GM12878 (cell line): ENCODE results near the gene CD1B. TPM values are rescaled to one million over a fixed set of nuclear protein-coding genes. Genes with fewer than 3 reads are reported as not detected.

Experiments used
- ATAC-seq: fragments of 200-7000 bp; cut with Tn5 transposase; 3 replicates; pipeline ENCODE4 v1.9.1; 2020; ENCODE audit warnings: mild to moderate bottlenecking, moderate library complexity
- BruUV-seq: library from RNA; stranded (reverse); fragments of 400-500 nt; replicated peaks from 2 replicates; lab custom pipeline; 2021; lab: Mats Ljungman, UMichigan
- CTCF ChIA-PET: fragments of 300-600 bp; sonication (Branson Sonifier 250); formaldehyde crosslinking; extraction: SDS; loops from one replicate; lab custom pipeline; 2021; ENCODE audit warnings: inconsistent platforms; lab: Yijun Ruan, JAX
- POLR2A ChIA-PET: fragments of 350-600 bp; formaldehyde crosslinking; extraction: SDS; loops from one replicate; lab custom pipeline; 2021; ENCODE audit warnings: inconsistent platforms; lab: Charles Lee
- RAD21 ChIA-PET: fragments of 300-600 bp; sonication (Branson Sonifier 250); formaldehyde crosslinking; loops from one replicate; lab custom pipeline; 2023; ENCODE audit warnings: antibody characterized with exemption; ENCODE audit not compliant: unreplicated experiment; lab: Charles Lee
- SMC1A ChIA-PET: fragments of 300-600 bp; sonication (Branson Sonifier 250); formaldehyde crosslinking; loops from one replicate; lab custom pipeline; 2023; ENCODE audit not compliant: unreplicated experiment, uncharacterized antibody; lab: Charles Lee
- DNase-seq: peaks from one replicate; pipeline ENCODE4 v3.0.0-alpha.2; 2011; ENCODE audit warnings: low read depth, low spot score
- FAIRE-seq: peaks from 3 replicates; lab custom pipeline; 2011; peaks lifted over from hg19 to GRCh38; lab: Jason Lieb, UNC
- H2AFZ ChIP-seq: 2 replicates; pipeline ENCODE4 v1.6.0; 2011; ENCODE audit warnings: low read depth, low read length, control low read depth; ENCODE audit not compliant: control insufficient read depth
- H3K27ac ChIP-seq: 2 replicates; pipeline ENCODE4 v1.5.1; 2011; ENCODE audit warnings: control low read depth; ENCODE audit not compliant: control insufficient read depth, insufficient read depth
- H3K27me3 ChIP-seq, 2 experiments: replicated peaks in 1 of 2; 2 replicates each; pipeline versions ENCODE4 v1.6.0 to v1.6.1; 2011; ENCODE audit warnings: low read length in 1 of 2; ENCODE audit not compliant: control insufficient read depth in 2 of 2, insufficient read depth in 2 of 2
- H3K36me3 ChIP-seq, 2 experiments: 2 replicates each; pipeline ENCODE4 v1.5.1; 2011; ENCODE audit warnings: low read length in 1 of 2; ENCODE audit not compliant: control insufficient read depth in 2 of 2, insufficient read depth in 2 of 2
- H3K4me1 ChIP-seq: 2 replicates; pipeline ENCODE4 v1.6.1; 2011; ENCODE audit warnings: mild to moderate bottlenecking, low read length, moderate library complexity, mixed read lengths; ENCODE audit not compliant: control insufficient read depth, insufficient read depth
- H3K4me2 ChIP-seq: 2 replicates; pipeline ENCODE4 v1.6.0; 2011; ENCODE audit warnings: control low read depth; ENCODE audit not compliant: control insufficient read depth, insufficient read depth
- H3K4me3 ChIP-seq: fragments of 200-600 bp; sonication (generic); 2 replicates; pipeline ENCODE4 v1.5.1; 2016
- H3K79me2 ChIP-seq: 2 replicates; pipeline ENCODE4 v1.6.0; 2011; ENCODE audit warnings: low read length; ENCODE audit not compliant: control insufficient read depth, insufficient read depth
- H3K9ac ChIP-seq: 2 replicates; pipeline ENCODE4 v1.8.0; 2011; ENCODE audit warnings: low read length, control low read depth, mixed read lengths; ENCODE audit not compliant: control insufficient read depth, insufficient read depth
- H3K9me3 ChIP-seq: replicated peaks from 3 replicates; pipeline ENCODE4 v1.5.1; 2011; ENCODE audit warnings: mild to moderate bottlenecking, low read length; ENCODE audit not compliant: control insufficient read depth, insufficient read depth
- H4K20me1 ChIP-seq: 2 replicates; pipeline ENCODE4 v1.6.0; 2011; ENCODE audit not compliant: control insufficient read depth, insufficient read depth
- ATF2 ChIP-seq: IDR thresholded peaks from 2 replicates; pipeline ENCODE4 v1.6.1; 2012; ENCODE audit warnings: low read length, inconsistent platforms
- ATF7 ChIP-seq: fragments of 450-650 bp; IDR thresholded peaks from 2 replicates; pipeline ENCODE4 v1.6.1; 2016; ENCODE audit warnings: low read depth, mild to moderate bottlenecking
- CHD2 ChIP-seq: IDR thresholded peaks from 2 replicates; pipeline ENCODE4 v1.6.1; 2011; ENCODE audit warnings: low read depth, low read length, improper control_type of control experiment, borderline replicate concordance
- EED ChIP-seq: sonication (generic); IDR thresholded peaks from 2 replicates; pipeline ENCODE4 v1.6.1; 2016; ENCODE audit warnings: antibody characterized with exemption, low read depth
- ETV6 ChIP-seq, 2 experiments: fragments of 450-650 bp in 1 of 2; IDR thresholded peaks in 1 of 2; conservative IDR thresholded peaks in 1 of 2; 2 replicates each; pipeline ENCODE4 v1.6.1; 2014; ENCODE audit warnings: antibody characterized with exemption in 1 of 2, borderline replicate concordance in 1 of 2, low read depth in 1 of 2, mild to moderate bottlenecking in 1 of 2, moderate library complexity in 1 of 2
- FOXM1 ChIP-seq: IDR thresholded peaks from 2 replicates; pipeline ENCODE4 v1.6.1; 2012; ENCODE audit warnings: low read depth, mild to moderate bottlenecking, inconsistent platforms, low read length, moderate library complexity
- IKZF1 ChIP-seq: fragments of 450-650 bp; conservative IDR thresholded peaks from 2 replicates; pipeline ENCODE4 v1.6.1; 2017; ENCODE audit warnings: antibody characterized with exemption, mild to moderate bottlenecking
- IKZF2 ChIP-seq, 2 experiments: fragments of 450-650 bp; IDR thresholded peaks; 2 replicates each; pipeline ENCODE4 v1.6.1; 2017; ENCODE audit warnings: mild to moderate bottlenecking in 2 of 2, moderate library complexity in 2 of 2
- MEF2A ChIP-seq: IDR thresholded peaks from 2 replicates; pipeline ENCODE4 v1.6.1; 2011; ENCODE audit warnings: low read depth, mild to moderate bottlenecking, low read length, moderate library complexity; ENCODE audit not compliant: insufficient read depth
- MTA2 ChIP-seq: fragments of 450-650 bp; IDR thresholded peaks from 2 replicates; pipeline ENCODE4 v1.6.1; 2016; ENCODE audit warnings: low read depth, mild to moderate bottlenecking, moderate library complexity
- NBN ChIP-seq: fragments of 450-650 bp; IDR thresholded peaks from 2 replicates; pipeline ENCODE4 v1.6.1; 2016
- RUNX3 ChIP-seq: IDR thresholded peaks from 2 replicates; pipeline ENCODE4 v1.6.1; 2012; ENCODE audit warnings: low read length, inconsistent platforms
- SIN3A ChIP-seq: IDR thresholded peaks from 2 replicates; pipeline ENCODE4 v1.6.1; 2012; ENCODE audit warnings: low read depth, low read length, improper control_type of control experiment
- SIX5 ChIP-seq: IDR thresholded peaks from 2 replicates; pipeline ENCODE4 v1.6.1; 2011; ENCODE audit warnings: mild to moderate bottlenecking, low read depth, low read length, moderate library complexity; ENCODE audit not compliant: severe bottlenecking
- SP1 ChIP-seq: IDR thresholded peaks from one replicate; pipeline ENCODE4 v1.6.1; 2011; ENCODE audit warnings: low read depth, low read length
- ZBTB4 ChIP-seq: fragments of 450-650 bp; formaldehyde crosslinking; IDR thresholded peaks from 2 replicates; pipeline ENCODE4 v1.4.0; 2022; ENCODE audit warnings: mild to moderate bottlenecking, moderate library complexity
- ZNF24 ChIP-seq: fragments of 450-650 bp; IDR thresholded peaks from 2 replicates; pipeline ENCODE4 v1.6.1; 2017; ENCODE audit warnings: antibody characterized with exemption, mild to moderate bottlenecking
- whole genome bisulfite sequencing: methylation state at CpG from one replicate; pipeline ENCODE4 v1.1.6; 2016; ENCODE audit warnings: low lambda C conversion rate; ENCODE audit not compliant: insufficient replicate concordance, insufficient coverage; ENCODE audit errors: missing lambda C conversion rate; 5-methylcytosine and 5-hydroxymethylcytosine counted together
- in situ Hi-C: fragments of 300-500 bp; cut with MboI; formaldehyde crosslinking; loops from 9 replicates; pipeline ENCODE4 v1.14.3; 2018; ENCODE audit warnings: mixed read lengths
- intact Hi-C: fragments of 100-400 bp; cut with micrococcal nuclease; formaldehyde crosslinking; loops from one replicate; pipeline ENCODE4 v1.14.2; 2022; ENCODE audit not compliant: unreplicated experiment
- polyA plus RNA-seq, 11 experiments: library from polyadenylated mRNA; depleted of rRNA in 4 of 11; unstranded in 6 of 11; stranded (reverse) in 5 of 11; fragments of >200 nt; fragmentation: Nextera tagmentation in 4 of 11; fragmentation: Illumina TruSeq in 1 of 11; extraction: Ambion mirVana in 4 of 11; extraction: Trizol in 1 of 11; gene quantifications; 1 replicate in 1 of 11; 2 replicates in 10 of 11; pipeline versions ENCODE4 v1.2.1 to v1.2.3, GENCODE V29; 2011 to 2016; ENCODE audit warnings: inconsistent platforms in 2 of 11, missing spikeins in 2 of 11, low read depth in 1 of 11
- total RNA-seq, 4 experiments: library from RNA; depleted of rRNA in 3 of 4; stranded (reverse); fragments of >200 nt in 3 of 4; fragmentation: Illumina TruSeq in 1 of 4; extraction: Trizol in 1 of 4; gene quantifications; 2 replicates each; pipeline versions ENCODE4 v1.2.1 to v1.2.3, GENCODE V29; 2013 to 2021

The CD1B gene
- total and polyA plus RNA-seq, 10 of the 15 experiments (the other 5 are each of a cell fraction or from before 2014, with no cell fraction given) = not detected

GRCh38 chr1:158289811-158290210 lies 41.5 kb downstream of the CD1B start, which contains the start of gene CD1C (continued):
- no peak; the same call in 1 of the 2 replicates for TF ChIP-seq IKZF1
- TF ChIP-seq SP1 = no peak

DNA sequence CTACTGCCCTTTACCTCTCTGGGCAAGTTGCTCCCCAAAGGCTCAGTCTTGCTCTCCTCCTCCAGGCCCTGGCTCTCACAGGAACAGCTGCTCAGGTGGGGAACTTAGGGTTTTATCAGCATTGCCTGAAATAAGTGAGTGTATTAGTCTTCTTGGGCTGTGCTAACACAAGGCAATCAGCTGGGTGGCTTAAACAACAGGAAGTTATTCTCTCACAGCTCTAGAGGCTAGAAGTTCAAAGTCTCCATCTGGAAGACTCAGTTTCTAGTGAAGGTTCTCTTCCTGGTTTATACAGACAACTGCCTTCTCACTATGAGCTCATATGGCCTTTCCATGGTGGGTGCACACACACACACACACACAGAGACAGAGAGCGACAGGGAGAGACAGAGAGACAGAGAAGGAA lies 44.4 kb downstream of the CD1B start:
- intact Hi-C loops (loop anchor here (5.0 kb wide), 1 partner anchor 85 kb away; no protein-coding TSS in a partner anchor), in situ Hi-C loops (loop anchor here (10.0 kb wide), 2 partner anchors 718 to 778 kb away; partner anchors contain the start of gene IFI16)
- Histone ChIP-seq H3K4me3 (no peak overlapping the region), H3K36me3 (no peaks in the 10 kb centered on the region), H3K27me3 (no peaks in the 10 kb centered on the region), H3K4me1 (peaks cover 60% of the 10 kb centered on the region), H3K9me3 (peaks cover 2% of the 10 kb centered on the region; the same call in 1 of the 3 replicates), H3K4me2 (peak overlapping the region; percentile 96), H2AFZ (no peak overlapping the region; the same call in 1 of the 2 replicates), H4K20me1 (no peaks in the 10 kb centered on the region), H3K9ac (peak overlapping the region; percentile 58), H3K27ac (peak overlapping the region; percentile 88), H3K79me2 (no peaks in the 10 kb centered on the region)
- FAIRE-seq = no peak
- SMC1A ChIA-PET = interaction anchor here (0.9 to 4.1 kb wide), 6 partner anchors 13 to 789 kb away, joined by 3 to 31 read pairs (median 4); partner anchors contain the start of gene AIM2
- POLR2A ChIA-PET = no interaction called here
- RAD21 ChIA-PET = interaction anchor here (1.0 to 5.1 kb wide), 9 partner anchors 13 to 789 kb away, joined by 3 to 29 read pairs (median 10); partner anchors contain the start of gene AIM2
- peak; percentile 48 for ATAC-seq
- CTCF ChIA-PET = interaction anchor here (1.0 to 2.9 kb wide), 3 partner anchors 43 to 83 kb away, joined by 3 to 14 read pairs (median 12); partner anchors contain the start of gene CD1B
- peak; percentile 31 for DNase-seq
- 60% methylated on average over 1 of the region's 1 CpG for WGBS
- no TSS peak for BruUV-seq
- peak in 1 of 2 experiments; percentile 95; a peak in 2 of 4 replicates for TF ChIP-seq ETV6 (conservative IDR thresholded peaks at IDR 0.05 in 1 of 2, IDR thresholded peaks at IDR 0.05 in 1 of 2; ENCODE audit: borderline replicate concordance in 1 of 2, low read depth in 1 of 2)
- peak; percentile 17 to 23; a peak in 3 of 4 replicates for TF ChIP-seq IKZF2 (IDR thresholded peaks at IDR 0.05)
- TF ChIP-seq FOXM1 = peak; percentile 37; the same call in 1 of the 2 replicates
- 0 out of 2 replicates have a peak, but pooled peaks have one; percentile 39 for TF ChIP-seq MEF2A
- no peak for TF ChIP-seq ZBTB4 (CRISPR knock-in tag)
- TF ChIP-seq MTA2 = 0 out of 2 replicates have a peak, but pooled peaks have one; percentile 17
- 0 out of 2 replicates have a peak, but pooled peaks have one; percentile 16 for TF ChIP-seq NBN
- TF ChIP-seq ATF2 = peak; percentile 51; the same call in 1 of the 2 replicates
- peak; percentile 78 for TF ChIP-seq EED
- 0 out of 2 replicates have a peak, but pooled peaks have one; percentile 37 for TF ChIP-seq SIN3A
- peak; percentile 73 for TF ChIP-seq IKZF1
- TF ChIP-seq SIX5 = no peak
- no peak for TF ChIP-seq ZNF24
- no peak for TF ChIP-seq CHD2
- TF ChIP-seq RUNX3 = peak; percentile 54
- peak; percentile 58 for TF ChIP-seq ATF7
